GM12801 (cell line): ENCODE data around the gene CAMK1D.

ENCODE experiments used
- TF ChIP-seq, protein P1 (sequence below): IDR thresholded peaks from one replicate; pipeline ENCODE4 v1.5.1; 2011; ENCODE audit warnings: control low read depth; ENCODE audit not compliant: insufficient read length; ENCODE audit errors: extremely low read depth

The CAMK1D gene

DNA sequence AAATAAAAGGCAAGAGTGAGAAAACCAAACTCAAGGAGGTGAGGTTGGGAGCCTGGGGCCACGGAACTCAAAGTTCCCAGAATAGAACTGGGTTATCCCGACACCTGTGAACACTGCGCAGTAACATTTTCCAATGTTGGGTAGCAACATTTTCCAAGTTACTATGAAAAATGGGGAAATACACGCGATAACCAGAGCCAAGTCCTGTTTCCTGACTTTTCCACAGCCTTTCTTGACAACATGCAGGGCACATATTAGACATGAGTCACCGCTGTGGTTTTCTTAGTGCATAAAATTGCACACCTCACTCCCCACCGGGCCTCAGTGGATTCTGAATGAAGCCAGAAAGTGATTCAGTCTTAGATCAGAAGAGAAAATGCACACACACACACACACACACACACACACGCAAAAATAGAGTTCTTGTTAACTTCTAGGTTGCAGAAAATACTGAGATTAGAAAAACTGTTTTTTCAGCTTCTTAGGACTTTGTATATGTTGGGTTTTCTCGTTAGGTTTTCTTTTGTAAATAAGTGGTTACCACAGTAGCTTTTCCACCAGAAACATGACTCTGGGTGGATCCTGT lies 70.0 kb downstream of the CAMK1D start:
- TF ChIP-seq, protein P1, sequence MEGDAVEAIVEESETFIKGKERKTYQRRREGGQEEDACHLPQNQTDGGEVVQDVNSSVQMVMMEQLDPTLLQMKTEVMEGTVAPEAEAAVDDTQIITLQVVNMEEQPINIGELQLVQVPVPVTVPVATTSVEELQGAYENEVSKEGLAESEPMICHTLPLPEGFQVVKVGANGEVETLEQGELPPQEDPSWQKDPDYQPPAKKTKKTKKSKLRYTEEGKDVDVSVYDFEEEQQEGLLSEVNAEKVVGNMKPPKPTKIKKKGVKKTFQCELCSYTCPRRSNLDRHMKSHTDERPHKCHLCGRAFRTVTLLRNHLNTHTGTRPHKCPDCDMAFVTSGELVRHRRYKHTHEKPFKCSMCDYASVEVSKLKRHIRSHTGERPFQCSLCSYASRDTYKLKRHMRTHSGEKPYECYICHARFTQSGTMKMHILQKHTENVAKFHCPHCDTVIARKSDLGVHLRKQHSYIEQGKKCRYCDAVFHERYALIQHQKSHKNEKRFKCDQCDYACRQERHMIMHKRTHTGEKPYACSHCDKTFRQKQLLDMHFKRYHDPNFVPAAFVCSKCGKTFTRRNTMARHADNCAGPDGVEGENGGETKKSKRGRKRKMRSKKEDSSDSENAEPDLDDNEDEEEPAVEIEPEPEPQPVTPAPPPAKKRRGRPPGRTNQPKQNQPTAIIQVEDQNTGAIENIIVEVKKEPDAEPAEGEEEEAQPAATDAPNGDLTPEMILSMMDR = no peak

DNA sequence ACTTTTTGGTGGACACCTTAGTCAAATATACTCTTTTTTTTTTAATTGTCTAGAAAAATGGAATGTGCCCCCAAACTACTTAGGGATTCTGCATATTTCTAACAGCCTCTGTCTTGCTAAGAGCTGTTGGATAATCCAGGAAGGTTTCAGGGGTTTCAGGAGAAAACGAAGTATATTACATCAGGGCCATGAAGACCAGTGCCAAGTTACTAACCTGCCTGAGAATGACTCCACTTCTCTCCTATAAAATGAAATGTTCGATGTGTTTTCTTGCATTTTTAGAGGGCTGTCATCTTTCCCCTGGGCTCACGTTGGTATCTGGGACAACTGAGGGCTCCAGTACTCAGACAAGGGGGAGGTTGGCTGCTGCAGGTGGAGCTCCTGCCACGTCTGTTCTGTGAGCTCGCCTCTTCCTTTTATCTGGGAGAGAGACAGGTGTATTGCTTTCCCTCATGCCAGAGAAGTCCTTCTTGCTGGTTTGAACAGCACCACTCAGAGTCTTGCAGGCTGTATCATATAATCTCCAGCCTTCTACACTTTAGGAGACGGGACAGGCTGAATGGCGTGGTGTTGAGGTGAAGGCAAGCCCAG lies 71.3 kb downstream of the CAMK1D start:
- TF ChIP-seq, protein P1 = no peak

DNA sequence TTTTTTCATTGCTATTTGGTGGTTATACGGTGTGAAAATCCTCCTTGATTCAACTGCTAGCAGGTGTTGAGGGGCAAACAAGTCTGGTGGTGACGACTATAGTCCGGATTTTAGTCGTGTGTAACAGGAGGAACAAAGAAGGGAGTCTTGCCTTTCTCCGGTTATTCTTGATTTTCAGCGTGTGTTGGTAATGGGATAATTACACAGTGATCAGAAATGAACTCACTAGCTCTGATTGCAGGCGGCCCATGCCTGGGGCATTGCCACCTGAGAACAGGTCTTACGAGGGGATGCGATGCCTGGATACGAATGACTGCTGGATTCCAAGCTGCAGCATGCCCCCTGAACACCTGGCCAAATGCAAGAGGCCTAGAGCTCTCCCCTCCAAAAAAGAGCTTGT lies 72.8 kb downstream of the CAMK1D start:
- TF ChIP-seq, protein P1 = no peak

DNA sequence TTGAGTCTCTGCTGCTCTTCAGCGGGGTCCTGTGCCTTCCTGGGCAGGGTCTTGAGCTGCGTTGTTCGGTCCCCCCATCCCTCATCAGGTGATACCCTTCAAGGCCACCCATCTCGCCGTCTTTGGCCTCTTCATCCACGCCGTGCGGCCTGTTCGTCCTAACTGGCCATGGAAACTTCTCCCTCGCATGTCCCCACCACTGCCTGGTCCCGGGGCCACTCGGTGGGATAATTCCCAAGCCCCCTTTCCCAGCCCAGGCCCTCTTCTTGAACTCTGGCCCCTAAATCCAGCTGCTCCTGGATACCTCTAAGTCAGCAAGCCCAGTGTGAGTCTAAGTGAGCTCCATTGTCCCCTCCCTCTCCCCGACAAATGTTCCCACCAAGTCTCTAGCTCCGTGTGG lies 74.5 kb downstream of the CAMK1D start:
- TF ChIP-seq, protein P1 = no peak

DNA sequence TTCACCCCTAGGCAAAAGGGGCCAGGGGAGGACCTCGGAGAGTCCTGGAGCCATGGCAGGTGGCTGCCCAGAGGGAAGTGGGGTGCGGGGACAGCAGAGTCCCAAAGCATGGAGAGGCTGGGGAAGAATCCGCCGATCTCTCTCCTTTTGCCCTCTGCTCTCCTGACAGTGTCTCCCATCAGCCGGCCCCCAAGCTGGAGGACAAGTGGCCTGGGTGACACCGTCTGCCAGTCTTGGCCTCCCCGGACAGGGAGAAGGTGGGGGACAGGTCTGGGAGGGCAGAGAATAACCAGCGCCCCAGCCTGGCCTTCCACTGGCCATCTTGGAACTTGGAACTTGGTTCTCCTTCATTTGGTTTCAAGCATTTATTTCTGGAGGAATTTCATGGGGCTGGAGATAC lies 77.9 kb downstream of the CAMK1D start:
- TF ChIP-seq, protein P1 = no peak

- TF ChIP-seq, protein P1 = no peak
Observed at GRCh38 chr10:12428447-12429135, 79.2 kb downstream of the CAMK1D start.

GRCh38 chr10:12430406-12430982 lies 81.1 kb downstream of the CAMK1D start:
- TF ChIP-seq, protein P1 = no peak
